Keratinocyte (primary cell): Measurements from ENCODE around the gene MYL5. TPM values are rescaled to one million over a fixed set of nuclear protein-coding genes. Genes with fewer than 3 reads are reported as not detected.
A peak's percentile ranks its signal among the peaks of the same experiment; 100 is the strongest.

Experiments
- DNase-seq: peaks from one replicate; pipeline ENCODE4 v3.0.0-alpha.2; 2011; ENCODE audit warnings: low read depth, missing footprints, low spot score
- FAIRE-seq: peaks from 2 replicates; lab custom pipeline; 2011; peaks lifted over from hg19 to GRCh38; lab: Jason Lieb, UNC
- H2AFZ ChIP-seq: 2 replicates; pipeline ENCODE4 v1.6.0; 2012; ENCODE audit warnings: low read length, control low read depth, inconsistent platforms; ENCODE audit not compliant: control insufficient read depth
- H3K27ac ChIP-seq: 2 replicates; pipeline ENCODE4 v1.5.1; 2011; ENCODE audit warnings: low read length; ENCODE audit not compliant: control insufficient read depth, insufficient read depth
- H3K27me3 ChIP-seq: 3 replicates; pipeline ENCODE4 v1.6.0; 2011; ENCODE audit warnings: low read length; ENCODE audit not compliant: control insufficient read depth, insufficient read depth; ENCODE audit errors: extremely low read depth
- H3K36me3 ChIP-seq, 2 experiments: 2 replicates in 1 of 2; 3 replicates in 1 of 2; pipeline ENCODE4 v1.5.1; 2011; ENCODE audit warnings: low read length in 2 of 2, mild to moderate bottlenecking in 1 of 2; ENCODE audit not compliant: control insufficient read depth in 2 of 2, insufficient read depth in 2 of 2; ENCODE audit errors: extremely low read depth in 1 of 2
- H3K4me1 ChIP-seq: 3 replicates; pipeline ENCODE4 v1.5.1; 2011; ENCODE audit warnings: low read length; ENCODE audit not compliant: control insufficient read depth, insufficient read depth; ENCODE audit errors: extremely low read depth
- H3K4me2 ChIP-seq: 3 replicates; pipeline ENCODE4 v1.6.0; 2011; ENCODE audit warnings: low read depth, low read length; ENCODE audit not compliant: control insufficient read depth, insufficient read depth; ENCODE audit errors: extremely low read depth
- H3K4me3 ChIP-seq, 3 experiments: fragments of 200-600 bp in 1 of 3; sonication (generic) in 1 of 3; 2 replicates in 2 of 3; 3 replicates in 1 of 3; pipeline ENCODE4 v1.5.1; 2011 to 2016; ENCODE audit warnings: low read length in 3 of 3, mild to moderate bottlenecking in 3 of 3, control low read depth in 2 of 3, inconsistent platforms in 1 of 3, low read depth in 1 of 3, mixed read lengths in 1 of 3, mixed run types in 1 of 3, moderate library complexity in 1 of 3; ENCODE audit not compliant: control insufficient read depth in 2 of 3, insufficient read depth in 2 of 3; ENCODE audit errors: extremely low read depth in 1 of 3
- H3K79me2 ChIP-seq: 2 replicates; pipeline ENCODE4 v1.6.0; 2012; ENCODE audit warnings: low read length; ENCODE audit not compliant: control insufficient read depth, insufficient read depth
- H3K9ac ChIP-seq: 3 replicates; pipeline ENCODE4 v1.6.0; 2011; ENCODE audit warnings: low read length; ENCODE audit not compliant: control insufficient read depth, insufficient read depth; ENCODE audit errors: extremely low read depth
- H3K9me1 ChIP-seq: 3 replicates; pipeline ENCODE4 v1.6.0; 2011; ENCODE audit warnings: low read length; ENCODE audit not compliant: control insufficient read depth, insufficient read depth; ENCODE audit errors: extremely low read depth
- H3K9me3 ChIP-seq: 2 replicates; pipeline ENCODE4 v1.5.1; 2012; ENCODE audit warnings: low read depth, low read length; ENCODE audit not compliant: control insufficient read depth
- H4K20me1 ChIP-seq: 3 replicates; pipeline ENCODE4 v1.6.0; 2011; ENCODE audit warnings: low read length; ENCODE audit not compliant: control insufficient read depth, insufficient read depth; ENCODE audit errors: extremely low read depth
- CTCF ChIP-seq, 3 experiments: IDR thresholded peaks in 1 of 3; conservative IDR thresholded peaks in 1 of 3; optimal IDR thresholded peaks in 1 of 3; 2 replicates in 2 of 3; 3 replicates in 1 of 3; pipeline versions ENCODE3 to v1.5.1; 2011; ENCODE audit warnings: low read length in 3 of 3, mild to moderate bottlenecking in 3 of 3, moderate library complexity in 2 of 3, control low read depth in 1 of 3, inconsistent platforms in 1 of 3; ENCODE audit not compliant: insufficient read depth in 2 of 3; ENCODE audit errors: extremely low read depth in 1 of 3
- EZH2 ChIP-seq: IDR thresholded peaks from one replicate; pipeline ENCODE4 v1.6.1; 2012; ENCODE audit warnings: inconsistent platforms, mild to moderate bottlenecking, low read length, moderate library complexity
- dilution Hi-C: fragments of 300-500 bp; cut with MboI; formaldehyde crosslinking; loops from one replicate; pipeline ENCODE4 v1.7.0; 2020; ENCODE audit warnings: low sequenced_read_pairs; ENCODE audit not compliant: extremely low pct_ligation_motif_present
- polyA plus RNA-seq, 5 experiments: library from polyadenylated mRNA; depleted of rRNA in 3 of 5; stranded (reverse) in 3 of 5; stranded (forward) in 1 of 5; unstranded in 1 of 5; fragments of >200 nt; gene quantifications; 1 replicate in 1 of 5; 2 replicates in 3 of 5; 3 replicates in 1 of 5; pipeline versions ENCODE4 v1.2.1 to v1.2.3, GENCODE V29; 2011 to 2012; ENCODE audit warnings: missing spikeins in 2 of 5, low read depth in 1 of 5, low replicate concordance in 1 of 5

Gene MYL5
- polyA plus RNA-seq, 1 donor (not counting 4 experiments of a cell fraction or from before 2014, with no cell fraction given), result 8.0 TPM

GRCh38 chr4:673349-674091 lies 822 bp upstream of the MYL5 start:
- H3K27ac ChIP-seq, result peak overlapping the region; percentile 47
- DNase-seq (no peak), FAIRE-seq (no peak)
- H4K20me1 ChIP-seq, result no peaks in the 10 kb centered on the region
- peak overlapping the region; percentile 98 for H3K4me2 ChIP-seq
- no peaks in the 10 kb centered on the region for H3K27me3 ChIP-seq
- H3K79me2 ChIP-seq, result peaks cover 21% of the 10 kb centered on the region
- dilution Hi-C loops, result no loop called here
- H3K36me3 ChIP-seq, result peaks cover 12 to 16% of the 10 kb centered on the region in 2 experiments
- H3K9ac ChIP-seq, result peak overlapping the region; percentile 98
- peaks cover 28% of the 10 kb centered on the region for H3K4me1 ChIP-seq
- TF ChIP-seq CTCF (optimal IDR thresholded peaks at IDR 0.05 in 1 of 3, IDR thresholded peaks at IDR 0.05 in 1 of 3, conservative IDR thresholded peaks at IDR 0.05 in 1 of 3; ENCODE audit: extremely low read depth in 1 of 3, insufficient read depth in 2 of 3, low read length in 3 of 3), result no peak
- TF ChIP-seq EZH2, result no peak
- peak overlapping the region; percentile 40 for H2AFZ ChIP-seq
- peak overlapping the region; percentile 91 to 95 (median 94) for H3K4me3 ChIP-seq
- H3K9me3 ChIP-seq, result no peaks in the 10 kb centered on the region
- no peaks in the 10 kb centered on the region for H3K9me1 ChIP-seq

GRCh38 chr4:675036-675882 lies 917 bp downstream of the MYL5 start:
- Histone ChIP-seq H3K4me1 (peaks cover 29% of the 10 kb centered on the region), H3K4me2 (peak overlapping the region; percentile 91), H3K9ac (peak overlapping the region; percentile 98), H2AFZ (no peak overlapping the region), H3K27ac (peak overlapping the region; percentile 95), H3K9me1 (no peaks in the 10 kb centered on the region), H3K79me2 (peaks cover 21% of the 10 kb centered on the region), H3K9me3 (no peaks in the 10 kb centered on the region), H4K20me1 (no peaks in the 10 kb centered on the region), H3K27me3 (no peaks in the 10 kb centered on the region), H3K4me3 (peak overlapping the region; percentile 83 to 94 (median 86)), H3K36me3 (peaks cover 12 to 16% of the 10 kb centered on the region in 2 experiments)
- no peak for FAIRE-seq
- DNase-seq, result no peak
- dilution Hi-C loops, result no loop called here
- TF ChIP-seq CTCF (optimal IDR thresholded peaks at IDR 0.05 in 1 of 3, IDR thresholded peaks at IDR 0.05 in 1 of 3, conservative IDR thresholded peaks at IDR 0.05 in 1 of 3; ENCODE audit: extremely low read depth in 1 of 3, insufficient read depth in 2 of 3, low read length in 3 of 3), result no peak
